MV-4-11 (cell line): ENCODE data around the gene HOXA6.

ENCODE experiments used
- DNase-seq: peaks from one replicate; lab custom pipeline; 2025; lab: John Stamatoyannopoulos, UW

HOXA6 gene

DNA sequence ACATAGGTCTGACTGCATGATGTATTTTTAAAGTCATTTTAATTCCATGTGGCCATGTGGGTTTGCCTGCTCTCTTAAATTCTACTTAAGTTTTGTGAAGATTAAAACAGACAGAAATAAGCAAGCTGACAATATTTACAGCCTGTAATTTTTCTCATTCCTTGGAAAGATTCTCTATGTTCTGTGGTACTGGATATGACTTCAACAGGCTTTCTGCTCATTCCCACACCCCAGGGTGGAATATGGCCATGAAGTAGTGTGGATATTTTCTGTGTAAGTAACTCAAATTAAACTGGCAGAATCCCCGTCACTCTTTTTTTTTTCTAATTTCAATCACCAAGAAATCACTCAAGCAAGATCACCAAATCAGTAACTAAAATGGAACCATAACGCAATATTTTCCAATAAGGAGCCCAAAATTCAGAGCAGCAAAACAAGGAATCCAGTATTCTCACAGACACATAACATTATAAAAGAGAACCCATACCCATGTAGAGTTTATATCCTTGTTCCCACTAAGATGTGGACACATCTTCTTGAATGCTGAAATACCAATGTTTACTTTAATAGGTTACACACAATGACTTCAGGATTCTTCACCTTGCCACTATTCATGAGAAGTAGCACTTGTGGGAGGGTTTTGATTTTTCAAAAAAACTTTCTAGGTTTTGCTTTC, 9.8 kb downstream of the HOXA6 start:
- DNase-seq = no peak

DNA sequence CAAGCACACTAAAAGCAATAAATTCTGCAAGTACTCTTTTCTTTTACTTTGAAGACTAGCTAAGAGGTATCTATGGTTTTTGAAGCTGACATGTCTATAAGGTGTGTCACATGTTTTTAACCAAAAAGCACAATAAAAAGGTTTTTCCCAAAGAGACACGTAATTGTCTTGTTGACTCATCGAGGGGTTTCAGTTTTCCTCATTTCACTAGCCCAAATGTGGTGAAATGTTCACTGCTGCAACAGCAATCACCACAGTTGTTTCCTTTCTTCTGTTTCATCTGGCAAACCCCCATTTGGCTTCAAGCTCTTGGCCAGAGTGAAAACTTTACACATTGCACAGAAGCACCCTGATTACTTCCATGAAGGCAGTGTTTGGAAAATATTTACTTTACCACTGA, 13.2 kb downstream of the HOXA6 start:
- peak; percentile 65 for DNase-seq

DNA sequence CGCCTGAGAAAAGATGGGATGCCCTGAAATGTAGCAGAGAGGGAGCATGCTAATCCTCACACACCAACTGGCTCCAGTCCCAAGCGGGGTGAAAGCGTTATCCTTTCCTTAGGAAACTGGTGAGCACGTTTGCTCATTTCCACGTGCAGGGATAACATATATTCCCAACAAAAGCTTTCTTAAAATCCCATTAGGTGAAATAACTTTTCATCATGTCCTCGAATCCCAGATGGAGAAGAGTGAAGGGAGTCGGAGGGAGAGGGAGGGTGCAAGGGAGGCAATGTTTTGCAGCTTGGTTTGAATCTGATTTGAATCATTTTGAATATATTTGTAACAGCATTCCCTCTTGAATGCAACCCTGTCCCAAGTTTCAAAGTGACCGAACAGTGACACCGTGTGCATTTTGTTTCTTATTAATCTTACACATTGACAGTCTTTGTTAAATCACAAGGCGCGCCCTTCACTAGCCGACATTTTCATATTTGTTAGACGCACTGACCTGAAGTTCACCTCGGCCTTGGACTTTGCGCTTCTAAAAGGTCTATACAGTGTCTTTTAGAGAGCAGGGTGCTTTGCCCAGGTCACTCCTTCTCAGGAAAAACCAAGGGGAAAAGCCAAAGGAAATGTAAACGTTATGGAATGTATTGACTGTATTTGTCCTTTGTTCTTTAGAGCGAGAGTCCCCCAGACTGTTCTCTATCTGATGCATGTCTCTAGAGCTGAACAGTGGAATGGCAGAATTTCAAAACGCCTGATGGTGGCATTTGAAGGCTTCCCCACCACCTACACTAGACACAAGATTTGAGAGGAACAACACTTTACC, 14.0 kb downstream of the HOXA6 start:
- no peak for DNase-seq

DNA sequence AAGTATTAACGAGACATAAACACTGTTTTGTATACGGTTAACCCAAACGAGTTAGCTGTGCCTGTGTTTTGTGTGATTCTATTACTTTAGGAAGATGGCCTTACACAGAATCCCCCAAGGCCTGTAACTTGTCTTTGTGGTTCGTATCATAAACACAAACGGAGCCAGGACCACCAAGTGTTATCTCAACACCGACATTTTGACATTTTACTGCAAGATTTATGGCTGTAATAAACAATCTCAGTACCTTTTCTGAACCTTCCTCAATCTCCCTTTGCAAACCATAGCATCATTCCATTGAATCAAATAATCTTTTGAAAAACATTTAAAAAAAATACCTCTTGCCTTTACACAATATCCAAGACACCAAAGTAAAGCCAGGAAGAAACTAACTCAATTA, 14.6 kb downstream of the HOXA6 start:
- DNase-seq = no peak

DNA sequence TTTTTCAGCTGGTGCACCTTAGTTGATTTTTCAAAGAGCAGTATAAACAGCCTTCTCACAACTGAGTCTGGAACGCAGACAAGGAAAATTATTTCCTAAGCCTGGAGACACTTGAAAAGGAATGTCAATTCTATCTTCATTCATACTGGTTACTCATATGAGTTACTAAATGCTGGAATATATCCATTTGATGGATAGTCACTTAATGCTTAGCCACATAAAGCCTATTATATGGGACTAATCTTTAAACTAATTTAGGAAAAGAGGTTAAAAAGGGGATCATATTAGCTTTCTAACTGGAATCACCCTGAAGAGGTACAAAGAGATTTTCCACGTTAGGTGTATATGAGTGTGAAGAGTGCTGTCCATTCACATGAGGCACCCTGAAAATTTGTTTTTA, 15.4 kb downstream of the HOXA6 start:
- no peak for DNase-seq

DNA sequence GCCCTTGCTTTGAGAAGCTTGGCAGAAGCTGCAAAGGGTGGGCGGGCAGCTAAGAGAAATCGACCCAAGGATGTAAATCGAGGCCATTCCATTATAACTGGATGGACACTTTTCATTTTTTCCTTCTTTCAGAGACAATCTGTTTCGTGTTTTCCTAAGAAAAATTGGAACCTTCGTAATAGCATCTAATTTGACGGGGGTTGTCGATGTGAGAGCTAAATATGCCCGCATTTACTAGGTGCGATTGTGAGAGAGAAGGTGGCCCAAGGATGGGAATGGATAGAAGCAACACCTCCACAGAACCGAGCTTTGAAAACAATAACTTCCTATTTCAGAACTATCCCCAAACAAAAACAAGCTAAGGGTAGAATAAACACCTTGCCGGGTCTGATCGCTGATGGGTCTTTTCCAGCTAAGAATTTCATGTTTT, 16.2 kb downstream of the HOXA6 start:
- DNase-seq = no peak

DNA sequence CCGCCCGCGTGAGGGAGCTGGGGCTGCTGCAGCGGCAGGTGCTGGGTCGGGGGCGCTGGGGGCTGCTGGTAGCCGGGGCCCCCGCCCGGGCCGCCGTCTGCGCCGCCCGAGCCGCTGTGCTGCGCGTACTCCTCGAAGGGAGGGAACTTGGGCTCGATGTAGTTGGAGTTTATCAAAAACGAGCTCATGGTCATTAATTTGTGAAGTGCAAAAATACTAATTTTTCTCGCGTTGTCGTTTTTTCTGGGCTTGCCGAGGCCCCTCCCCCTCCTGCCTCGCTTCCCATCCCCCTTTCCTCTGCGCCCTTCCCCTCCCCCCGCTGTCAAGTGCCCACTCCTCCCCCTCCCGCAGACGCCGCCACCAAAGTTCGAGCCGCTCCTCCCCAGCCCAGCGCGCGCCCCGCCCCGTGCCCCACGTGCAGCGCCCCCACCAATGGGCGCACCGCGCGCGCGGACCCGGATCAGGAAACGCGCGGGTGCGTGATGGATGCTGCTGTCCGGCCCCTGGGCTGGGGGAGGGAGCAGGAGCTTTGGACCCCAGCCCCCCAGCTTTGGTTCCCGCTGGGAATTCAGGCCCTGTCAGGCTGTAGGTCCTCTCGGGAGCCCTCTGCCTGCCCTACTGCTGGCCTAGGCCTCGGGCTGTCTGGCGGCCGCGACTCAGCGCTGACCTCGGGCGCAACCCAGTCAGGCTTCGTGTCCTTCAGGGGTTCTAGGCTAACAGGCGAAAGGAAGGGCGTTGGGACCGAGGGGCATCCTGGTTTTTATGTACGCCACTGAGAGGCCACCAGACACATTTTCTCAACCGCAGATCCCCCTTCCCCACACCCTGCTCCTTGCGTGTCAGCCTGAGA, 16.8 kb downstream of the HOXA6 start, which contains the start of gene HOXA4:
TSS of gene HOXA4 (minus strand) at position 218 of the 850 bp plus-strand sequence. CDS start at position 194, 24 bp downstream.
- peak; percentile 56 for DNase-seq

DNA sequence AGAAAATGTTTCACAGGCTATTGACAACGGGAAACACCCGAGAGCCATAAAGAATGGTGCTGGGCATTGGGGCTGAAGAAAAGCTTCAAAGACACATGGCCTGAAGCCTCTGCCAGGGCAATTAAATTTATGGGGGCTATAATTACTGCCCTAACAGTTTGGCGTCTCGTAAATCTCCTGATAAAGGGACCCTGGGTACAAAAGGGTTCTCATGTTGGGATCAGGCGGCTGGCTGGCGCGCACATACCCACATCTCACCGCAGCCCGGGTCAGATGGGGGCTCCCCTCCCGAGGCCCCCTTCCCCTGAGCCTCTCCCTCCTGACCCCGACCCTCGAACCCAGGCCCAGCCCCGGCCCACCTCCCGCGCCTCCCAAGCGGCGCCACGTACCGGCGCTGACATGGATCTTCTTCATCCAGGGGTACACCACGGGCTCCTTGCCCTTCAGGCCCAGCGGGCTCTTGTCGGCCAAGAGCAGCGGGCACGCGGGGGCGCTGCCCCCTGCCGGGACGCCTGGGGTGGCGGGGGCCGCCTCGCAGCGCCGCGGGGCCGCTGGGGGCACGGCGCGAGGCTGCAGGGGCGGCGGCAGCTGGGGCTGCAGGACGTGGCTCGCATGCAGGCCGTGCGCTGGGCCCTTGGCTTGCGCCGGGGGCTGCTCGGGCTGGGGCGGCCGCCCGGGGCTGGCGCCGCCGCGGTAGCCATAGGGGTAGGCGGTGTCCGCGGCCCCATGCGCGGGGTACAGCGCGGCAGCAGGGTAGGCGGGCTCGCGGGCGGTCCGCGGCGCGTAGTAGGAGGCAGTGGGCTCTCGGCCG, 17.6 kb downstream of the HOXA6 start:
- DNase-seq = no peak

DNA sequence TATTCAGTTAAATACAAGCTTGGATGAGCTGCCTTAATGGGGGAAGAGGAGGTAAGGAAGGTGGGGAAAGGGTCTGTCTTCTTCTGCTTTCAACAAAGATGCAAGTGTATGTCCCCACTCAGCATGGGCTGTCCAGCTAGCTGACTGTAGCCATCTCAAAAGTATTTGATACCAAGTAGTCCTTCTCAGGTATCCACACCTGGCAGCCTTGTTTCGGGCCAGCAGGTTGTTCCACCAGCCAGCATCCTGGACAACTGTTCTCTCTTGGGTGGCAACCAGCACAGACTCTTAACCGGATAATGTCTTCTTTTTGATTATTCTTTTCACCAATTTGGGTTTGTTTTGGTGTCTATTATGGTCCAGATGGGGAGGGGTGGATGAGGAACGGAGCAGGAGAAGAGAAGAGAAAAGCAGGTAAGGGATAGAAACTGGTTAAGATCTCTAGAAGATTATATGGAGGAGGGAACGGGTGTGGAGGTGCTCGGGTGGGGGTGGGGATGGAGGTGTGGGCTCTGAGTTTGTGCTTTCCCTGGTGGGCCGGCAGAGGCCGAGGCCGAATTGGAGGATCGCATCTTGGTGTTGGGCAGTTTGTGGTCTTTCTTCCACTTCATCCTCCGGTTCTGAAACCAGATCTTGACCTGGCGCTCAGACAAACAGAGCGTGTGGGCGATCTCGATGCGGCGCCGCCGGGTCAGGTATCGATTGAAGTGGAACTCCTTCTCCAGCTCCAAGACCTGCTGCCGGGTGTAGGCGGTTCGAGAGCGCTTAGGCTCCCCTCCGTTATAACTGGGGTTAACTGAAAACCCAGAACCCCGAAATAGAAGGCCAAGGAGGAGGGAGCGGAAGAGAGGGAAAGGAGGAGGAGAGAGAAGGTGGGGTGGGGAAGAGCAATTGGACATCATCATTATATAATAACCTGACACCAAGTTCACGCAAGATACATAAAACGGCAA, 18.5 kb downstream of the HOXA6 start:
- no peak for DNase-seq

DNA sequence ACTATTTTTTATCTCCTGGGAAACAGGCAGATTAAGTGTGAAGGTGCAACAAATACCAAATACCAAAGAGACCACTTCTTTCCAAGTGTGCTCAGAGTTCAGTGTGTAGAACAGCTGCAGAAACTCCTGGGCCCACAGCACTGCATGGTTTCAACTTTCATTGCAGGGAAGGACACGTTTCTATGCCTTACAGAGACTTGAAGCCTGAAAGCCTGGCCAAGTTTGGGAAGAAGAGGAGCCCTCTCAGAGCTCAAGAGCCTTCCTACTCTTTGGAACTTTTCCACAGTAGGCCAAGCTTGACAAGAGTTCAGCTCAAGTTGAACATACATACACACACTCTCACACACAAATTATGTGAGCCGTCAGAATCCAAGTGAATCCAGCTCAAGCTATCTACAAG, 19.5 kb downstream of the HOXA6 start:
- DNase-seq = no peak

DNA sequence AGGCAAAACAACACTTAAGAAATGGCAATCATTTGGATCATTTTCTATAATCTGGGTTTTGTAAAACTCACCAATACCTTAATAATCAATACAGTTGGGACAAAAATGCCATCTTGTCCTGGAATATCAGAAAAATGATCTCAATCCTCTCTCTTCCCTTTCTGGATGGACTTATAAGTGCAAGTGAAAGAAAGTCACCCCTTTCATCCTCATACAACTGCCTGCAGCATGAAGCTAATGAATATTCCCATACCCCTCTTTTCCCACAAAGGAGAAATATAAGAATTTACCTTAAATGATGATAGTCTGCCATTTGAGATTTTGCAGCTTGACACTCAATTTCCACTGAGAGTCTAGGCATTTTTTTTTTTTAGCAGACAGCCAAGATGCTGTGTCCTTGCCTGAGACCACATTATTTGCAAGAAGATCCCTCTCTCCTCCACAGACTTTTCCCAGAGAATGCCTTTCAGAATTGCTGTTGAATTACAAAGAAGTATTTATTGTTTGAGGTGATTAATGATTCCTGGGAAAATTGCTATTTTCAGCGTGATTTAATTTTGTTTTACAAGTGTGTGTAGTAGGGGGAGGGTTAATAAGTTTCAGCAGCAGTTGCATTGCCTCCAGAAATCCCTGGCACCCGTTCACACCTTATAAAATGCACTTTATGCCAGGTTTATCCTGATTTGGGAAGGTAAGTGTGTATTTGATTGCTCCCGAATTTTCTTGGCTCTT, 20.8 kb downstream of the HOXA6 start:
- no peak for DNase-seq

DNA sequence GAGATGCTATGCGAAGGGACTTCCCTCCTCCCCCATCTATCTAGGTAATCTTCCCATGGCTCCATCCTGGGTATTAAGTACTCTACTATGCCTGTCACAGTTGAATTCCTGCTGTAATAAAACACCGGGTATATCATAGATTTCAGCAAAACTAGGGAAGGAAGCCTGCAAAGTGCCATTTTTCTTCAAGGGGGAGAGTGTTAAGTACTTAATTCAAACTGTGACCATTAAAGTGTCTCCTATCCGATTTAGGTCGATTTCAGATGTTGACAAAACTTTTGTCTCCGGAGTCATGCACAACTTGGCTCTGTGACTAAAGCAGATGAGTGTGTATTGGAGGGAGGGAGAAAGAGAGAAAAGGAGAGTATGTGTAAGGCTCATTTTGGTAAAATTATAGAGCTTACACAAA, 21.6 kb downstream of the HOXA6 start:
- DNase-seq = no peak

DNA sequence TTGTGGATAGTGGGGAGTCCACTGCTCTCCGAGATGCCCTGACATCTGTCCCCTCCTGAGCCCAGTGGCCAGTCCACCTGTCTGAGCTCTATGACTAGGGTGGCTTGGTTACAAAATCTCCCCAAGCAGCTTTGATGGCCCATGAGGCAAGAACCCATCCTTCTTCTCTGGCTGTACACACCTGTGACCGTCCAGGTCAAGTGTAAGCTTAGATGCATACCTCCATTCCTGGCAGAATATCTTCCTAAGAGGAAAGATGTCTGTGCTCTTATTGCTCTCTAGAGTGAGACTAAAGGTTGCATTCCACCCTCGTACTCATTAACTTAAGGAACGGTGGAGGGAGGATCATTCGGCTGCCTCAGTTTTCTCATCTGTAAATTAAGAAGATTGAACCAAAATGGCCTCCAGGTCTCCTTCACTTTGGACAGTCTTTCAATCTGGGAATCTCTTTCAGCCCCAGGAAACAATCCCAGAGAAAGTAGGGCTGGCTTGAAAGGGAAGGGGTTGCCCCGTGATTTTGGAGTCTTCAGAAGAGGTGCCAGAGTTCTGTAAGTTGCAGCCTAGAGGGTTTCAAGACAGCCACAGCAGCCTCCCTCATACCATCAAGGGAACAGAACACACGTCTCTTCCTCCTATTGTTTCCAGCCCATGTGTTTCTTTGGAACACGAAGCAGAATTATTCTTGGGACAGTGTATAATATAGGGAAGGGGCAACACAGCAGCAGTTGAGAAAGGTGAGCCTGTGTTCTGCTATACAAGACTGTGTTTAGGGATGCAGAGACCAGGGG, 22.5 kb downstream of the HOXA6 start:
- DNase-seq = no peak

DNA sequence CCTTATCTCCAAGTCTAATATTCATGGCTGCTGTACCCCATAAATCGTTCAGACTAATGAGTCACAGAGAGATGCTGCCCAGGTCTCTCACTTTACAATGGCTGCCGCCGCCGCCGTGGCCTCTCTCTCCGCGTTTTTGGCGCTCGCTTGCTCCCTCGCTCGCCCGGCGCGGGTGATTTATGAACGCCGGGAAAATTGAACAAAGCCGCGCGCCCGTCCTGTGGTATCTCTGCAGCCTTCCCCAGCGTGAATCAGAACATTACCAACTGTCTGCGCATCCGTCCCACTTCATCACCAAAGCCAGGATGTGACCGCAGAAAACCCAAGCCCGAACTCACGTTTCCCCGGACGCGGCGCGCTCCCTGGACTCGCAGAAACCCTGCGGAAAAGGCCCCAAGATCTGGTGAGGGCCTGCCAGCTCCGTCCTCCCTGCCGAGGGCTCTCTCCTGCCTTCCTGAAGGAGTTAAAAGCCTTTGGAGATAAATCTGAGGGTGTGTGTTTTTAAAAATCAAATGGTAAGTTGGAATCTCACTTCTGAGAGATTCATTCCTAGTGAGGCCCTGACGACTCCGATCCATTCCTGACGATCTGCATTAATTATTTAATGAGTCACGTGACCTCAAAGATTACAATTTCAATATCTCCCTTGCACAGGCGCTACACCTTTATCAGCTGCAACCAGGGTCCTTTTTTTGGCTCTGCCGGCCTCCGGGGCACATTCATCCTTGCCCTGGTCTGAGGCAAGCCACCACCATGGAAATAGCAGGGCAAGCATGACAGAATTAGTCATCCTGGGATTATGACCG, 23.3 kb downstream of the HOXA6 start:
- no peak for DNase-seq

DNA sequence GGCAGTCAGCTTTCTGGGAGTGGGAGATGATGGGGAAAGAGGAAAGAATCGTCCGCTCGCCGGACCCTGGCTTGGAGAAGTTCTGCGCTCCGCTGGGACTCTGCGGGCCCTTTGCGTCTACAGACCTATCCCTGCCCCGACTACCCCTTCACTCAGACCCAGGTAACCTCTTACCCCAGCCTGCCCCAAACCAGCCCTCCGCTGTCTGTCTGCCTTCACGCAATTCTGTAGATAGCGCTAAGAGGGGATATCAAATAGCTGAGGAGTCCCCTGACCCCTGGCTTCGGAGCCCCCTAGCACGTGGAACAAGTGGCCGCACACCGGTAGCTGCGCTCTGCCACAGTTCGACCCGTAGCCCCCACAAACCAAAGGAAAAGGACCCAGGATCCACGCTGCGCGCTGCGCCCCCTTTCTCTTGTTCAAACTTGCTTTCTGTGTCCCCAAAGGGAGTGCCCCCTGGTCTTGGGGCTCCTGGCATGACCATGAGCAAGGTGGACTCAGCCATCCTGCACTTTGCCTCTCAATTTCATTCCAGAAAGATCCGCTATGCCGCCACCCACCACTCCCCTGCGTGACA, 24.0 kb downstream of the HOXA6 start:
- no peak for DNase-seq

DNA sequence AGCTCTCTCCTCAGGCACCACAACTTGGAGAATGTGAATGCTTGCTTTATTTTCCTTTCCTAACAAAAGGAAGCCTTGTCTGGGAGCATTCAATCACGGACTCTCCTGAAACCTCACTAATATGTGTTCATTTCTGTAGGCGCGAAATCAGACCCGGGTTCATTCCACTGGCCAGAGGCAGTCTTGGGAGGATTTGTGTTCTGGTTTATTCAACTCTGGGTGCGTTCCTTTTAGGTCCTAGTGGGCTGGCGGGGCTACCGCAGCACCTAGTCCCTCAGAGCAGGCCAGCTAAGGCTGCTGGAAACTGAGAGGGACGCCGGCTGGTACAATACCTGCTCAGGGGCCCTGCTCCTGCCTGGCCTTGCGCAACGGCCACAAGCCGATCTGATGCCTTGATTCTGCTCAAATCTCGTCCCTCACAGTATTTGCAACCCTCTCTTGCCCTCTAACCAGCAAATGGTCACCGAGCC, 24.5 kb downstream of the HOXA6 start:
- DNase-seq = no peak

DNA sequence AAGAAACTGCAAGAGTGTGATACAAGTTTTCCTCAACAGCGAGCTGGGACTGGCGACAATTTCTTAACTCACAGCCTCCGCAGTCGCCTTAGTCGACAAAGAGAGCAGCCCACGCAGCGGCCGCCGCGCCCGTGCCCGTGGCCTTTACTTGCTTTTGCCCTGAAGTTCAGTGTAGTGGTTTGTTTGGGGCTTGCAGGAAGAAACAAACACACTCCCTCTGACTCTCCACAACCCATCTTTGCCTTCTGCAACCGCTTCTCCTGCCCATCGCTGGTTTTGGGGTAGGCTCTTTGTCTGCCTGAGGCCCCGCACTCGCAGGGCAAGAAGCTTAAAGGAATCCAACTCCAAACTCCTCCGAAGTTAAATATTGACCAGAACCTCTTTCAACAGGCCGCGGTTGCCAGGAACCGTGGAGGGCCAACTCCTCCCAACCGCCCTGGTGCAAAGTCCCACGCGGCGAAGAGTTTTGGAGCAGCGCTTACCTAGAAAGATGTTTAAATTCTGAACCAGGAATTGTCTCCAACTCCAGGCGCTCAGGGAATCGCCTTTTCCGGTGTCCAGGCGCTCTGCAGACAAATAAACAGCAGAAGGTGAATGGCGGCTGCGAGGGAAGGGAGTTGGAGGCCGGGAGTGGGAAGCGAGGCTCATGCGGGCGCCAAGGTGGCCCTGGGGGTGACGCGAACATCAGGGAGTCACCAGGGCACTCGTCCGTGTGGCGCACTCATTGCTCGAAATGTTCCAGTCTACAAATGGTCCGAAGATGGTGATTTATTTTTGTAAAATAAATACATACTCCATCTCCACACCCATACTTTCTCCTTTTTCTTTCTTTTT, 25.3 kb downstream of the HOXA6 start:
- peak; percentile 3 for DNase-seq
